ENCODE data around the gene EGR2.
A peak's percentile ranks its signal among the peaks of the same experiment; 100 is the strongest.
"Not testable (repeated sequence)": the region's sequence is repeated elsewhere in the genome, so short reads cannot be mapped to it uniquely, and the experiment has no call there.

EGR2 gene

GRCh38 chr10:62795100-62795499, 21.1 kb downstream of the EGR2 start:
- DNase-seq (ENCODE audit: low read depth, low spot score), result no peak

GRCh38 chr10:62794306-62794705, 21.9 kb downstream of the EGR2 start:
- DNase-seq (ENCODE audit: low read depth, low spot score), result no peak

DNA sequence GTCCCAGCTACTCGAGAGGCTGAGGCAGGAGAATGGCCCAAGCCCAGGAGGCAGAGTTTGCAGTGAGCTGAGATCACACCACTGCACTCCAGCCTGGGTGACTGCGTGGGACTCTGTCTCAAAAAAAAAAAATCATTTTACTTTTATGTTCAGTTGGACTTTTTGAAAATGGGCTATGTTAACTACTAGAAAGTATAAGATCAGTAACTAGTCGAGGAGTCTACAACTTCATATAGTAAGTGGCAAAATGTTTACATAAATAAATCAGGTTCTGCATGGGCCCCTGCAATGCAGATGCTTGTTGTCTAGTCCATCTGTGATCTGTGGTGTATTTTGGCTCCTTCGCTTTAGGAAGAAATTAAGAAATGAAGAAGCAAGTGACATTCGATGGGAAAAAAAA, 23.9 kb downstream of the EGR2 start:
- DNase-seq (ENCODE audit: low read depth, low spot score), result no peak

- no peak for DNase-seq (ENCODE audit: low read depth, low spot score)
These were observed 25.6 kb downstream of the EGR2 start for GRCh38 chr10:62790571-62790970.

DNA sequence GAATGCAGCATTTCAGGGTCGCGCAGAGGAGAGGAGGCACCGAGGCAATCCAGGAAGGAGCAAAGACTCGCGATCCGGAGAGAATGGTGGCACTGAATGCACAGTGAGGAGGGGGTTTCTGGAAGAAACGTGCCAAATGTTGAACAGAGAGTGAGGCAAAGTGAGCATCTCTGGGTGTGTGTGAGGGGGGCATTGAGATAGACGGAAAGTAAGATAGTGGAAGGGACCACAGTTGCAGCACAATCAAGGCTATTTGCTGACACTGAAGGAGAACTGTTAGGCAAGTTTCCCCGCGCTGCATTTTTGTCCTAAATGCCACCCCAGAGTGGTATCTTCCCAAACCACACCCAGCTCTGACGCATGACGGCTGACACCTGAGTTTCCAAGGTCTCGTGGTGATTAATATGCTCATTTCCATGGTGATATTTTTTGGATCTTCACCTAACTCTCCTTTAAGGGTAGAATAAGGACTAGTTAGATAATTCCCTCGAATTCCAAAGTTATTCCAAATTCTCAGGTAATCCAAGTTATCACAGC, 26.1 kb downstream of the EGR2 start:
- no peak for DNase-seq (ENCODE audit: low read depth, low spot score)

DNA sequence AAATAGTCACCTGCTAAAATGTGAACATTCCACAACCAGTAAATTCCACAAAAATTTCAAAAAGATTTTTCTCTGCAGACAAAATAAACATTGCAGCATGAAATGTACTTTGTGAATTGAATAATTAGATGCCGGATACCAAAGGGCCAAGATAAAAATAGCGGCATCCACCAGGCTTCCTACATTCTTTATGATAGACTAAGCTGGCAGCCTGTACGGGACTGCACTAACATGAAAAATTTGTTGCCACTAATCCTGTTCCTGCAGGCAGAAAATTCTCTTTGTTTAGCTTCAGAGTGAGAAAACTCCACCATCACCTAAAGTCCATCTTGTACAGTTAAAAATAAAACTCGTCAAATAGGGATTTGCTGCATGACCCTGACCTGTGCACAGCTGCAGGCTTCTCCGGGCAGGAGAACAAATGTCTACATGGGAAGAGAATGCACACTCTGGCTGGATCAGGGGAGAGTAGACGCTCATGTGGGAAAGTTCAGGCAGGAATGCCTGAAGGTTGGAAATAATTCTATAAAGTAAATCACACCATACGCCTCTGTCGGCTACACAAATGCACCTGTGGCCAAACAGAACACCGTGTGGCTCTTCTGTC, 27.2 kb downstream of the EGR2 start:
- DNase-seq (ENCODE audit: low read depth, low spot score), result peak; percentile 63

DNA sequence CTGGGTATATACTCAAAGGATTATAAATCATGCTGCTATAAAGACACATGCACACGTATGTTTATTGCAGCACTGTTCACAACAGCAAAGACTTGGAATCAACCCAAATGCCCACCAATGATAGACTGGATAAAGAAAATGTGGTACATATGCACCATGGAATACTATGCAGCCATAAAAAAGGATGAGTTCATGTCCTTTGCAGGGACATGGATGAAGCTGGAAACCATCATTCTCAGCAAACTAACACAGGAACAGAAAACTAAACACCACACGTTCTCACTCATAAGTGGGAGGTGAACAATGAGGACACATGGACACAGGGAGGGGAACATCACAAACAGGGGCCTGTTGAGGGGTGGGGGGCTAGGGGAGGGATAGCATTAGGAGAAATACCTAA, 27.9 kb downstream of the EGR2 start:
- not testable (repeated sequence) for DNase-seq (ENCODE audit: low read depth, low spot score)

DNA sequence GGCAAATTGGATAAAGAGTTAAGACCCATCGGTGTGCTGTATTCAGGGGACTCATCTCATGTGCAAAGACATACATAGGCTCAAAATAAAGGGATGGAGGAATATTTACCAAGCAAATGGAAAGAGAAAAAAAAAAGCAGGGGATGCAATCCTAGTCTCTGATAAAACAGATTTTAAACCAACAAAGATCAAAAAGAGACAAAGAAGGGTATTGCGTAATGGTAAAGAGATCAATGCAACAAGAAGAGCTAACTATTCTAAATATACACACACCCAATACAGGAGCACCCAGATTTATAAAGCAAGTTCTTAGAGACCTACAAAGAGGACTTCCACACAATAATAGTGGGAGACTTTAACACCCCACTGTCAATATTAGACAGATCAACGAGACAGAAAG, 31.6 kb downstream of the EGR2 start:
- DNase-seq (ENCODE audit: low read depth, low spot score), result not testable (repeated sequence)

GRCh38 chr10:62779487-62780248, 36.5 kb downstream of the EGR2 start:
- DNase-seq (ENCODE audit: low read depth, low spot score), result peak; percentile 62

DNA sequence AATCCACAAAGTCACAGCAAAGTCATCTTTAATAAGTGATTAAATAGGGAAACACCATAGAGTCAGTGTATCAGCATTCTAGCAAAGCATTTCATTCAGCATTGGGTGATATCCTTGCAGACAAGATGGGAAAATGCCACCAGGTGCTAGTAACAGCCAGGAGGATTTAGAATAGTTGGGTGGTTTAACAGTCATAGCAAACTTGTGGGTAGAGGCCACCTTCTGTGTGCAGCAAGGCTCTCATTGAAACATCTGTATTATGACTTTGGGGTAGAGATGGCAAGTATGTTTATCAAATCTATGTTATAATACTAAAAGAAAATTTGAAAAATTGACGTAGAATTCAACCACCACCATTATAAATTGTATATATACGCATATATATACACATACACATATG, 38.0 kb downstream of the EGR2 start:
- DNase-seq (ENCODE audit: low read depth, low spot score), result no peak

GRCh38 chr10:62772186-62772974, 43.8 kb downstream of the EGR2 start:
- peak; percentile 18 for DNase-seq (ENCODE audit: low read depth, low spot score)

DNA sequence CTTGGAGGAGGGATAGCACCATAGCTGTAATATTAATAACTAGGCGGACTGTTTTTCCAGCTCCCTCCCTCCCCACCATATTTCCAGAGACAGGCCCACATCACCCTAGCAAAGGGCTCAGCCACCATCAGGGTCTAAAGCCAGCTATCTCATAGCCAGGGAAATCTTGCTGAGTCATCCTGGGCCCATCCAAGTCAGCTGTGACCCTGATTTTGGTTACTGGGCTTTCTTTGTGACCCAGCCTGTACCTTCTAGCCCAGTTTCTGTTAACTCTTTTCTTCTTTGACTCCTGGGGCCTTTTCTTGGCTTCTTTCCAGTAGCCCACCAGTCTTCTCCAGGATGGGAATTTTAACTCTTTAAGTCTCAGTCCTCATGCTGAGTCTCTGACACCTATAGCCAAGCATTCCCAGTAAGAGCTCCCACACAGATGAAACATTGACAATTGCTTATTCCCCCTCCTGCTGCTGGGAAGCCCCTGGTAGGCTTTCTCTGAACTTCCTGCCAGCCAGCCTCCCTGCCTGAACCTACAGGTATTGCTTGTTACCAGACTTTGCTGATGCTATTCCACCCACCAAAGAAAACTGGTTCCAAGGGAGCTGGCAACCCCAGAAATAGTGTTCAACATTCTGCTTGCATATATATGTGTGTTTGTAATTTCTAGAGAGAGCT, 46.5 kb downstream of the EGR2 start:
- DNase-seq (ENCODE audit: low read depth, low spot score), result peak; percentile 3

- DNase-seq (ENCODE audit: low read depth, low spot score), result no peak
These were observed 49.8 kb downstream of the EGR2 start for GRCh38 chr10:62766386-62766785.

DNA sequence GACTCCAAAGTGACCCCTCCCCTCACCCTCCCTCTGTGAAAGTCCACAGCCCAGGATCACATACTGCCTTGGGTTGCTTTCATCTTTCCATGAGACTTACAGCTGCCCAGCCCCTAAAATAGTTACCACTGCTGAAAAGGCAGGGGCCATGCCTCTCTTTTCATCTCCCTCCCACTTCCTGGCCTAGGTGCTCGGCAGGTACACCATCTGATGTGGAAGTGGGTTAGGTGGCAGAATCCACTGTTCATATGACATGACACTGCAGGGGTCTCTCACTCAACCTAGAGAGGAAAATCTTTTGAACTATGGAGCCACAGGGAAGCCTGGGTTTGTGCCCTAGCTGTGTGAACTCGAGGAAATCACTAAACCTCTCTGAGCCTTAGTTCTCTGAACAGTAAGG, 50.4 kb downstream of the EGR2 start:
- DNase-seq (ENCODE audit: low read depth, low spot score), result no peak

DNA sequence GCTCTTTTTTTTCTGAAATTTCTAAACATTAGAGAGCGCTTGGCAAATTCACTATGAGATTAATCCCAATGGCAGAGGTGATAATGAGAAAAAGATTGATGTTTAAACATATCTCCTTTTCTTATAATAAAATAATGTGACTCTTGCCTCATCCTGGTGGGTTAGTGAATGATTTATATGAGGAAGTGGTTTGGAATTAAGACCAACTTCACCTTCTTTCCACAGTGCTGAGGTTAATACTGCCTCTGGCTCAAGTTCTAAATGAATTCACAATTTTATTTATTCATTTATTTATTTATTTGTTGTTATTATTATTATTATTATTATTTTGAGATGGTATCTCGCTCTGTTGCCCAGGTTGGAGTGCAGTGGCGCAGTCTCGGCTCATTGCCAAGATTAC, 52.2 kb downstream of the EGR2 start:
- no peak for DNase-seq (ENCODE audit: low read depth, low spot score)

DNA sequence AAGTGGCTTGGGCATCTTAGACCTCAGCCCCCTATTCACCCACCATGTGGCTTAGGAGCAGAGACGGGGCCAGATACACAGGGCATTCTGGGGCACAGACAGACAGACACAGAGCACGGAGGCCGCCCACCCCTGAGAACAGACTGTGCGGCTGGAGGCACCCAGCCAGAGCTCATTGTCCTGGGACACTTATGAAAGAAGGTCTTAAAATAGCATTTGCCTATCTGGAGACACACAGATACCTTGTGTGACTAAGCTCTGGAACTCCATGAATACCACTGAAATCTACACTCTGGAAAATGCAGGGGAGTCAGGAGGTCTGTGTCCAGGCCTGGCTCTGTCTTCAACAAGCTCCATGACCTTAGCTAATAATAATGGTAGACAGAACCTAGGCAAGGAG, 53.0 kb downstream of the EGR2 start:
- no peak for DNase-seq (ENCODE audit: low read depth, low spot score)

Data from astrocyte of the hippocampus (primary cell).